DND-41 (cell line): ENCODE data around the gene TTYH3.

Source experiments
- ATAC-seq: fragments of 200-7000 bp; cut with Tn5 transposase; 3 replicates; pipeline ENCODE4 v1.9.1; 2021; ENCODE audit warnings: low read depth; ENCODE audit not compliant: insufficient read depth
- DNase-seq: peaks from one replicate; pipeline ENCODE4 v3.0.0-alpha.2; 2020
- H2AFZ ChIP-seq: 2 replicates; pipeline ENCODE4 v1.6.0; 2012; ENCODE audit warnings: low read depth, low read length
- H3K27ac ChIP-seq: 2 replicates; pipeline ENCODE4 v1.5.1; 2012; ENCODE audit warnings: low read length, inconsistent platforms
- H3K27me3 ChIP-seq: fragments of 200-600 bp; sonication (generic); 2 replicates; pipeline ENCODE4 v1.6.0; 2012; ENCODE audit warnings: low read length, mild to moderate bottlenecking, inconsistent platforms; ENCODE audit not compliant: insufficient read depth, poor library complexity
- H3K36me3 ChIP-seq: 2 replicates; pipeline ENCODE4 v1.5.1; 2012; ENCODE audit warnings: low read length, inconsistent platforms; ENCODE audit not compliant: insufficient read depth
- H3K4me1 ChIP-seq: 2 replicates; pipeline ENCODE4 v1.5.1; 2012; ENCODE audit warnings: mild to moderate bottlenecking, low read length; ENCODE audit not compliant: insufficient read depth
- H3K4me2 ChIP-seq: 2 replicates; pipeline ENCODE4 v1.6.0; 2012; ENCODE audit warnings: mild to moderate bottlenecking, moderate library complexity, low read length, inconsistent platforms; ENCODE audit not compliant: insufficient read depth
- H3K4me3 ChIP-seq, 2 experiments: fragments of 200-600 bp in 1 of 2; shearing (Covaris generic) in 1 of 2; 2 replicates each; pipeline ENCODE4 v1.5.1; 2012 to 2016; ENCODE audit warnings: inconsistent platforms in 2 of 2, low read length in 2 of 2, mild to moderate bottlenecking in 2 of 2, low read depth in 1 of 2, moderate library complexity in 1 of 2
- H3K79me2 ChIP-seq: 2 replicates; pipeline ENCODE4 v1.6.0; 2012; ENCODE audit warnings: low read length, inconsistent platforms; ENCODE audit not compliant: insufficient read depth
- H3K9ac ChIP-seq: 2 replicates; pipeline ENCODE4 v1.6.0; 2012; ENCODE audit warnings: low read depth, mild to moderate bottlenecking, inconsistent platforms, low read length, moderate library complexity
- H3K9me3 ChIP-seq: 2 replicates; pipeline ENCODE4 v1.5.1; 2012; ENCODE audit warnings: low read length, moderate library complexity, mild to moderate bottlenecking, inconsistent platforms; ENCODE audit not compliant: insufficient read depth, severe bottlenecking
- H4K20me1 ChIP-seq: 2 replicates; pipeline ENCODE4 v1.6.0; 2012; ENCODE audit warnings: low read length; ENCODE audit not compliant: insufficient read depth
- CTCF ChIP-seq: IDR thresholded peaks from 2 replicates; pipeline ENCODE4 v1.5.1; 2012; ENCODE audit warnings: borderline replicate concordance, low read length, moderate library complexity, mild to moderate bottlenecking; ENCODE audit not compliant: poor library complexity, severe bottlenecking; ENCODE audit errors: extremely low read depth
- EZH2 ChIP-seq: IDR thresholded peaks from 3 replicates; pipeline ENCODE4 v1.6.1; 2012; ENCODE audit warnings: borderline replicate concordance, low read depth, mild to moderate bottlenecking, moderate library complexity, low read length, inconsistent platforms; ENCODE audit not compliant: severe bottlenecking

The TTYH3 gene

GRCh38 chr7:2666155-2666554, 34.4 kb downstream of the TTYH3 start:
- H3K79me2 ChIP-seq: no peaks in the 10 kb centered on the region
- no peak overlapping the region for H3K4me3 ChIP-seq
- peaks cover 25% of the 10 kb centered on the region for H3K36me3 ChIP-seq
- no peak overlapping the region for H3K4me2 ChIP-seq
- TF ChIP-seq EZH2 (no peak), CTCF (no peak)
- no peaks in the 10 kb centered on the region for H3K27me3 ChIP-seq
- no peak overlapping the region for H3K9ac ChIP-seq
- H2AFZ ChIP-seq: no peak overlapping the region
- no peak for DNase-seq
- H3K9me3 ChIP-seq: no peaks in the 10 kb centered on the region
- H3K4me1 ChIP-seq: peaks cover 5% of the 10 kb centered on the region
- ATAC-seq: no peak
- 0 out of 2 replicates have a peak, but pooled peaks cover under 1% of the 10 kb centered on the region for H4K20me1 ChIP-seq
- H3K27ac ChIP-seq: no peak overlapping the region

GRCh38 chr7:2666588-2667250, 34.9 kb downstream of the TTYH3 start:
- no peaks in the 10 kb centered on the region for H3K79me2 ChIP-seq
- H3K36me3 ChIP-seq: peaks cover 19% of the 10 kb centered on the region
- H3K27me3 ChIP-seq: no peaks in the 10 kb centered on the region
- no peaks in the 10 kb centered on the region for H4K20me1 ChIP-seq
- peaks cover 7% of the 10 kb centered on the region for H3K4me1 ChIP-seq
- no peak for DNase-seq
- no peak overlapping the region for H2AFZ ChIP-seq
- no peak overlapping the region for H3K4me2 ChIP-seq
- TF ChIP-seq CTCF: no peak
- TF ChIP-seq EZH2: no peak
- ATAC-seq: no peak
- no peak overlapping the region for H3K27ac ChIP-seq
- H3K9ac ChIP-seq: no peak overlapping the region
- no peaks in the 10 kb centered on the region for H3K9me3 ChIP-seq
- no peak overlapping the region for H3K4me3 ChIP-seq

- no peaks in the 10 kb centered on the region for H4K20me1 ChIP-seq
- peaks cover 8% of the 10 kb centered on the region for H3K36me3 ChIP-seq
- H2AFZ ChIP-seq: no peak overlapping the region
- H3K4me3 ChIP-seq: no peak overlapping the region
- no peak for TF ChIP-seq EZH2
- TF ChIP-seq CTCF: no peak
- no peaks in the 10 kb centered on the region for H3K27me3 ChIP-seq
- no peak for DNase-seq
- peaks cover 7% of the 10 kb centered on the region for H3K4me1 ChIP-seq
- no peak overlapping the region for H3K4me2 ChIP-seq
- no peak overlapping the region for H3K9ac ChIP-seq
- H3K9me3 ChIP-seq: no peaks in the 10 kb centered on the region
- no peak overlapping the region for H3K27ac ChIP-seq
- H3K79me2 ChIP-seq: no peaks in the 10 kb centered on the region
- ATAC-seq: no peak
Observed at GRCh38 chr7:2667843-2668242, 36.1 kb downstream of the TTYH3 start.
